Hepatocyte (in vitro differentiated cells): Measurements from ENCODE around the gene SRSF10. TPM values are rescaled to one million over a fixed set of nuclear protein-coding genes. Genes with fewer than 3 reads are reported as not detected.
A peak's percentile ranks its signal among the peaks of the same experiment; 100 is the strongest.

Experiments used
- DNase-seq: peaks from one replicate; pipeline ENCODE4 v3.0.0-alpha.2; 2016; ENCODE audit warnings: low spot score
- H2AFZ ChIP-seq: fragments of 200-600 bp; sonication (generic); 2 replicates; pipeline ENCODE4 v1.6.0; 2016; ENCODE audit warnings: antibody characterized with exemption, mild to moderate bottlenecking
- H3K27ac ChIP-seq: fragments of 200-600 bp; sonication (generic); 2 replicates; pipeline ENCODE4 v1.5.1; 2016; ENCODE audit warnings: mild to moderate bottlenecking
- H3K27me3 ChIP-seq: fragments of 200-600 bp; sonication (generic); 2 replicates; pipeline ENCODE4 v1.6.1; 2016
- H3K36me3 ChIP-seq: fragments of 200-600 bp; sonication (generic); replicated peaks from 2 replicates; pipeline ENCODE4 v1.5.1; 2016; ENCODE audit warnings: low read depth; ENCODE audit not compliant: insufficient read depth
- H3K4me1 ChIP-seq: fragments of 200-600 bp; sonication (generic); 2 replicates; pipeline ENCODE4 v1.5.1; 2016; ENCODE audit warnings: mild to moderate bottlenecking, moderate library complexity; ENCODE audit not compliant: insufficient read depth
- H3K4me2 ChIP-seq: fragments of 200-600 bp; sonication (generic); 2 replicates; pipeline ENCODE4 v1.6.0; 2016
- H3K4me3 ChIP-seq: fragments of 200-600 bp; sonication (generic); 2 replicates; pipeline ENCODE4 v1.5.1; 2016; ENCODE audit warnings: mild to moderate bottlenecking
- H3K79me2 ChIP-seq: fragments of 200-600 bp; sonication (generic); 2 replicates; pipeline ENCODE4 v1.6.0; 2017; ENCODE audit warnings: mild to moderate bottlenecking
- H3K9me2 ChIP-seq: fragments of 200-600 bp; sonication (generic); replicated peaks from 2 replicates; pipeline ENCODE4 v1.6.0; 2017; ENCODE audit warnings: mild to moderate bottlenecking; ENCODE audit not compliant: insufficient read depth
- H3K9me3 ChIP-seq: fragments of 200-600 bp; sonication (generic); 2 replicates; pipeline ENCODE4 v1.5.1; 2016; ENCODE audit warnings: low read depth, mild to moderate bottlenecking
- H4K20me1 ChIP-seq: fragments of 200-600 bp; sonication (generic); 2 replicates; pipeline ENCODE4 v1.6.0; 2016; ENCODE audit warnings: mild to moderate bottlenecking; ENCODE audit not compliant: insufficient read depth, poor library complexity, severe bottlenecking
- CTCF ChIP-seq: fragments of 200-600 bp; sonication (generic); IDR thresholded peaks from 2 replicates; pipeline ENCODE4 v1.5.1; 2016; ENCODE audit warnings: antibody characterized with exemption, mild to moderate bottlenecking; ENCODE audit not compliant: poor library complexity
- EZH2 ChIP-seq: fragments of 200-600 bp; sonication (generic); IDR thresholded peaks from 2 replicates; pipeline ENCODE4 v1.6.1; 2016; ENCODE audit warnings: antibody characterized with exemption, mild to moderate bottlenecking, borderline replicate concordance
- EZH2phosphoT487 ChIP-seq: fragments of 200-600 bp; sonication (generic); IDR thresholded peaks from one replicate; pipeline ENCODE4 v1.6.1; 2018; ENCODE audit warnings: antibody characterized with exemption, mild to moderate bottlenecking, low read depth, moderate library complexity; ENCODE audit not compliant: unreplicated experiment, severe bottlenecking
- WGBS: methylation state at CpG from one replicate; pipeline ENCODE4 v1.1.6; 2016; ENCODE audit warnings: low lambda C conversion rate; ENCODE audit errors: missing lambda C conversion rate; 5-methylcytosine and 5-hydroxymethylcytosine counted together
- polyA plus RNA-seq: library from polyadenylated mRNA; unstranded; fragments of >200 nt; fragmentation: Nextera tagmentation; extraction: Ambion mirVana; gene quantifications from 2 replicates; pipeline ENCODE4 v1.2.1, GENCODE V29; 2016
- total RNA-seq: library from RNA; depleted of rRNA; stranded (reverse); fragments of >200 nt; gene quantifications from 2 replicates; pipeline ENCODE4 v1.2.3, GENCODE V29; 2014

The SRSF10 gene
- total and polyA plus RNA-seq, 2 experiments from 2014 or later, result 113 to 125 TPM

GRCh38 chr1:23967871-23968270, 12.3 kb downstream of the SRSF10 start:
- no peak overlapping the region for H3K27ac ChIP-seq
- no peaks in the 10 kb centered on the region for H3K9me3 ChIP-seq
- H2AFZ ChIP-seq, result no peak overlapping the region
- no peaks in the 10 kb centered on the region for H3K36me3 ChIP-seq
- WGBS, result 75% methylated on average over 2 of the region's 2 CpGs
- no peak for DNase-seq
- H3K4me1 ChIP-seq, result no peaks in the 10 kb centered on the region
- H3K4me3 ChIP-seq, result no peak overlapping the region
- H3K4me2 ChIP-seq, result no peak overlapping the region
- H4K20me1 ChIP-seq, result peaks cover 5% of the 10 kb centered on the region
- no peaks in the 10 kb centered on the region for H3K27me3 ChIP-seq
- peaks cover 67% of the 10 kb centered on the region for H3K79me2 ChIP-seq
- no peaks in the 10 kb centered on the region for H3K9me2 ChIP-seq
- TF ChIP-seq EZH2phosphoT487 (no peak), CTCF (no peak), EZH2 (no peak)

GRCh38 chr1:23966973-23967493, 13.1 kb downstream of the SRSF10 start:
- Histone ChIP-seq H3K9me3 (no peaks in the 10 kb centered on the region), H4K20me1 (peaks cover 2% of the 10 kb centered on the region), H3K79me2 (peaks cover 59% of the 10 kb centered on the region), H3K36me3 (no peaks in the 10 kb centered on the region), H2AFZ (no peak overlapping the region), H3K4me1 (no peaks in the 10 kb centered on the region), H3K4me3 (no peak overlapping the region), H3K4me2 (no peak overlapping the region), H3K9me2 (no peaks in the 10 kb centered on the region), H3K27me3 (no peaks in the 10 kb centered on the region), H3K27ac (no peak overlapping the region)
- no peak for DNase-seq
- no peak for TF ChIP-seq EZH2
- no peak for TF ChIP-seq EZH2phosphoT487
- TF ChIP-seq CTCF, result no peak

- peaks cover 59% of the 10 kb centered on the region for H3K79me2 ChIP-seq
- H3K9me2 ChIP-seq, result no peaks in the 10 kb centered on the region
- H3K27me3 ChIP-seq, result no peaks in the 10 kb centered on the region
- peak overlapping the region; percentile 19 for H3K4me2 ChIP-seq
- no peak for TF ChIP-seq EZH2phosphoT487
- TF ChIP-seq EZH2, result no peak
- TF ChIP-seq CTCF, result no peak
- WGBS, result 83% methylated on average over 5 of the region's 5 CpGs
- H3K9me3 ChIP-seq, result no peaks in the 10 kb centered on the region
- H3K4me1 ChIP-seq, result no peaks in the 10 kb centered on the region
- H3K4me3 ChIP-seq, result no peak overlapping the region
- H2AFZ ChIP-seq, result no peak overlapping the region
- peak; percentile 25 for DNase-seq
- H4K20me1 ChIP-seq, result peaks cover 10% of the 10 kb centered on the region
- H3K27ac ChIP-seq, result peak overlapping the region; percentile 72
- H3K36me3 ChIP-seq, result no peaks in the 10 kb centered on the region
Observed at GRCh38 chr1:23964790-23965740, 15.1 kb downstream of the SRSF10 start.
